SK-N-SH (cell line): ENCODE measurements around the gene NLGN2. TPM values are rescaled to one million over a fixed set of nuclear protein-coding genes. Genes with fewer than 3 reads are reported as not detected.

Experiments
- CTCF ChIA-PET: fragments of 300-600, 350-600 bp; formaldehyde crosslinking; extraction: SDS; loops from one replicate; lab custom pipeline; 2021; lab: Yijun Ruan, JAX
- POLR2A ChIA-PET: fragments of 350-600 bp; sonication (Branson Sonifier 250); formaldehyde crosslinking; extraction: SDS; loops from one replicate; lab custom pipeline; 2020; ENCODE audit warnings: antibody characterized with exemption, inconsistent platforms; lab: Yijun Ruan, JAX
- DNase-seq: peaks from one replicate; pipeline ENCODE4 v3.0.0; 2012
- H2AFZ ChIP-seq: fragments of 200-600 bp; sonication (generic); 2 replicates; pipeline ENCODE4 v1.8.1; 2016; ENCODE audit warnings: antibody characterized with exemption, mild to moderate bottlenecking, low read depth
- H3F3A ChIP-seq: fragments of 200-600 bp; sonication (generic); replicated peaks from 2 replicates; pipeline ENCODE3; 2016; ENCODE audit warnings: antibody characterized with exemption, mild to moderate bottlenecking; ENCODE audit not compliant: insufficient read depth
- H3K27ac ChIP-seq, 2 experiments: fragments of 200-500 bp in 1 of 2; fragments of 200-600 bp in 1 of 2; sonication (Bioruptor generic) in 1 of 2; sonication (generic), shearing (Covaris generic) in 1 of 2; 2 replicates each; pipeline versions ENCODE4 v1.5.1 to v1.6.1; 2014 to 2016; ENCODE audit warnings: low read depth in 2 of 2, inconsistent platforms in 1 of 2, low read length in 1 of 2, mild to moderate bottlenecking in 1 of 2, mixed read lengths in 1 of 2
- H3K27me3 ChIP-seq: fragments of 200-600 bp; sonication (generic), shearing (Covaris generic); 2 replicates; pipeline ENCODE4 v1.6.1; 2016; ENCODE audit warnings: mixed run types; ENCODE audit not compliant: insufficient read depth
- H3K36me3 ChIP-seq, 2 experiments: fragments of 200-500 bp in 1 of 2; fragments of 200-600 bp in 1 of 2; sonication (Bioruptor generic) in 1 of 2; sonication (generic) in 1 of 2; replicated peaks in 1 of 2; 2 replicates each; pipeline versions ENCODE3 to v1.5.1; 2014 to 2016; ENCODE audit warnings: low read length in 1 of 2, mild to moderate bottlenecking in 1 of 2; ENCODE audit not compliant: insufficient read depth in 2 of 2, control insufficient read depth in 1 of 2
- H3K4me1 ChIP-seq, 2 experiments: fragments of 200-500 bp in 1 of 2; fragments of 200-600 bp in 1 of 2; sonication (Bioruptor generic) in 1 of 2; sonication (generic), shearing (Covaris generic) in 1 of 2; 2 replicates each; pipeline versions ENCODE4 v1.5.1 to v1.6.1; 2014 to 2016; ENCODE audit warnings: low read depth in 1 of 2, low read length in 1 of 2, mixed run types in 1 of 2; ENCODE audit not compliant: insufficient read depth in 2 of 2, control insufficient read depth in 1 of 2
- H3K4me2 ChIP-seq: fragments of 200-600 bp; sonication (generic), shearing (Covaris generic); 2 replicates; pipeline ENCODE4 v1.6.1; 2017; ENCODE audit warnings: mixed run types
- H3K4me3 ChIP-seq, 2 experiments: fragments of 200-500 bp in 1 of 2; fragments of 200-600 bp in 1 of 2; sonication (Bioruptor generic) in 1 of 2; sonication (generic), shearing (Covaris generic) in 1 of 2; 2 replicates each; pipeline versions ENCODE4 v1.5.1 to v1.8.1; 2014 to 2016; ENCODE audit warnings: low read depth in 2 of 2, inconsistent platforms in 1 of 2, low read length in 1 of 2, mild to moderate bottlenecking in 1 of 2, mixed read lengths in 1 of 2, moderate library complexity in 1 of 2
- H3K79me2 ChIP-seq: fragments of 200-600 bp; sonication (generic); 2 replicates; pipeline ENCODE4 v1.8.1; 2017; ENCODE audit warnings: mild to moderate bottlenecking; ENCODE audit not compliant: insufficient read depth
- H3K9ac ChIP-seq: fragments of 200-600 bp; sonication (generic); 2 replicates; pipeline ENCODE4 v1.6.1; 2017; ENCODE audit warnings: mixed run types
- H3K9me2 ChIP-seq: fragments of 200-600 bp; sonication (generic); 2 replicates; pipeline ENCODE4 v1.6.1; 2017; ENCODE audit warnings: mixed run types
- H3K9me3 ChIP-seq: fragments of 200-600 bp; sonication (generic); 2 replicates; pipeline ENCODE4 v1.6.1; 2017; ENCODE audit warnings: mixed run types, mild to moderate bottlenecking, moderate library complexity
- H4K20me1 ChIP-seq: fragments of 200-600 bp; sonication (generic); 2 replicates; pipeline ENCODE4 v1.6.1; 2017; ENCODE audit warnings: mild to moderate bottlenecking, mixed run types; ENCODE audit not compliant: insufficient read depth
- CHD2 ChIP-seq: fragments of 150-350 bp; IDR thresholded peaks from 2 replicates; pipeline ENCODE4 v1.6.1; 2018; ENCODE audit warnings: low read length; ENCODE audit not compliant: partially characterized antibody
- CTCF ChIP-seq: fragments of 200-600 bp; sonication (generic); IDR thresholded peaks from 2 replicates; pipeline ENCODE4 v1.6.1; 2017; ENCODE audit warnings: antibody characterized with exemption, mild to moderate bottlenecking, moderate library complexity
- ELF1 ChIP-seq: IDR thresholded peaks from 2 replicates; pipeline ENCODE4 v1.4.0; 2012
- EP300 ChIP-seq, 2 experiments: IDR thresholded peaks; 2 replicates each; pipeline versions ENCODE4 v1.4.0 to v1.6.1; 2012; ENCODE audit warnings: borderline replicate concordance in 1 of 2, low read depth in 1 of 2, low read length in 1 of 2
- FOSL2 ChIP-seq: IDR thresholded peaks from 2 replicates; pipeline ENCODE4 v1.4.0; 2012; ENCODE audit warnings: low read depth, mild to moderate bottlenecking, moderate library complexity, borderline replicate concordance
- FOXM1 ChIP-seq: IDR thresholded peaks from 2 replicates; pipeline ENCODE4 v1.4.0; 2012; ENCODE audit warnings: low read depth, mild to moderate bottlenecking
- GABPA ChIP-seq: IDR thresholded peaks from 2 replicates; pipeline ENCODE4 v1.4.0; 2012; ENCODE audit warnings: low read depth, mild to moderate bottlenecking
- IRF3 ChIP-seq: fragments of 150-350 bp; IDR thresholded peaks from 2 replicates; pipeline ENCODE4 v1.6.1; 2016; ENCODE audit warnings: mild to moderate bottlenecking, low read depth, low read length
- JUND ChIP-seq: IDR thresholded peaks from 2 replicates; pipeline ENCODE4 v1.4.0; 2012
- MXI1 ChIP-seq: IDR thresholded peaks from 2 replicates; pipeline ENCODE4 v1.6.1; 2012; ENCODE audit warnings: mild to moderate bottlenecking, low read depth, low read length, improper control_type of control experiment
- NRF1 ChIP-seq: IDR thresholded peaks from 2 replicates; pipeline ENCODE4 v1.6.1; 2012; ENCODE audit warnings: low read depth, mild to moderate bottlenecking, low read length
- POLR2AphosphoS5 ChIP-seq: IDR thresholded peaks from 2 replicates; pipeline ENCODE4 v1.6.1; 2012; ENCODE audit warnings: low read depth, low read length
- RCOR1 ChIP-seq: fragments of 150-350 bp; IDR thresholded peaks from 2 replicates; pipeline ENCODE4 v1.6.1; 2017; ENCODE audit warnings: antibody characterized with exemption, low read length
- RFX5 ChIP-seq: IDR thresholded peaks from 2 replicates; pipeline ENCODE4 v1.6.1; 2012; ENCODE audit warnings: mild to moderate bottlenecking, improper control_type of control experiment, low read length
- RXRA ChIP-seq: IDR thresholded peaks from 2 replicates; pipeline ENCODE4 v1.4.0; 2012; ENCODE audit warnings: low read depth, mild to moderate bottlenecking, borderline replicate concordance
- USF2 ChIP-seq: fragments of 150-350 bp; IDR thresholded peaks from 2 replicates; pipeline ENCODE4 v1.6.1; 2017; ENCODE audit warnings: antibody characterized with exemption, low read length, low read depth, borderline replicate concordance
- YY1 ChIP-seq: IDR thresholded peaks from 2 replicates; pipeline ENCODE4 v1.4.0; 2012; ENCODE audit warnings: low read depth, mild to moderate bottlenecking
- WGBS: methylation state at CpG from one replicate; pipeline ENCODE4 v1.1.6; 2017; ENCODE audit warnings: low lambda C conversion rate; 5-methylcytosine and 5-hydroxymethylcytosine counted together
- polyA plus RNA-seq, 3 experiments: library from polyadenylated mRNA; depleted of rRNA; stranded (reverse); fragments of >200 nt; gene quantifications; 2 replicates each; pipeline ENCODE4 v1.2.3, GENCODE V29; 2012

Gene NLGN2
- polyA plus RNA-seq, 1 of the 3 experiments (the other 2 are of a cell fraction) = 29.9 TPM

- ChIA-PET POLR2A (no interaction called here), CTCF (interaction anchor here (1.5 kb wide), 1 partner anchor 95 kb away, joined by 3 read pairs; no protein-coding TSS in a partner anchor)
- H2AFZ ChIP-seq = no peak overlapping the region
- H3K27me3 ChIP-seq = no peaks in the 10 kb centered on the region
- no peaks in the 10 kb centered on the region for H3K9me3 ChIP-seq
- no peak overlapping the region for H3K4me2 ChIP-seq
- WGBS = 95% methylated on average over 31 of the region's 33 CpGs
- H3K27ac ChIP-seq = no peak overlapping the region
- no peak for DNase-seq
- no peak for TF ChIP-seq USF2
- TF ChIP-seq JUND = no peak
- TF ChIP-seq IRF3 = no peak
- TF ChIP-seq CTCF = no peak
- TF ChIP-seq RFX5 = no peak
- no peak for TF ChIP-seq GABPA
- TF ChIP-seq RXRA = no peak
- TF ChIP-seq YY1 = no peak
- TF ChIP-seq MXI1 = no peak
- no peak for TF ChIP-seq FOXM1
- TF ChIP-seq ELF1 = no peak
- no peak for TF ChIP-seq CHD2
- TF ChIP-seq RCOR1 = no peak
- TF ChIP-seq EP300 (IDR thresholded peaks at IDR 0.05; ENCODE audit: borderline replicate concordance in 1 of 2, low read depth in 1 of 2, low read length in 1 of 2) = no peak
- TF ChIP-seq POLR2AphosphoS5 = no peak
- no peak for TF ChIP-seq FOSL2
- TF ChIP-seq NRF1 = no peak
- H3K9me2 ChIP-seq = no peaks in the 10 kb centered on the region
- H4K20me1 ChIP-seq = 0 out of 2 replicates have a peak, but pooled peaks cover 7% of the 10 kb centered on the region
- peaks cover 7% of the 10 kb centered on the region for H3F3A ChIP-seq
- peaks cover 4 to 12% of the 10 kb centered on the region in 2 experiments; a peak in 1 of 4 replicates for H3K4me1 ChIP-seq
- H3K36me3 ChIP-seq = peaks cover 4 to 26% of the 10 kb centered on the region in 2 experiments
- peaks cover 46% of the 10 kb centered on the region for H3K79me2 ChIP-seq
- H3K9ac ChIP-seq = no peak overlapping the region
- H3K4me3 ChIP-seq = no peak overlapping the region
Observed at GRCh38 chr17:7465597-7466275, 58.1 kb downstream of the NLGN2 start.
